VCaP (cell line): Measurements from ENCODE around the gene NKTR.

Source experiments
- H3K27ac ChIP-seq: fragments of 450-650 bp; 2 replicates; pipeline ENCODE4 v1.5.1; 2017
- CTCF ChIP-seq: fragments of 450-650 bp; conservative IDR thresholded peaks from 2 replicates; pipeline ENCODE4 v1.5.1; 2017; ENCODE audit warnings: mild to moderate bottlenecking, moderate library complexity

Gene NKTR

GRCh38 chr3:42683875-42684598, 83.6 kb downstream of the NKTR start:
- no peak for TF ChIP-seq CTCF
- H3K27ac ChIP-seq = no peak overlapping the region

- TF ChIP-seq CTCF = no peak
- H3K27ac ChIP-seq = no peak overlapping the region
These were observed 84.3 kb downstream of the NKTR start for GRCh38 chr3:42684632-42685362.

- TF ChIP-seq CTCF = no peak
- H3K27ac ChIP-seq = no peak within 1 kb of the TSS
These were observed 84.9 kb downstream of the NKTR start, which contains the start of gene KLHL40 for GRCh38 chr3:42685363-42685881. KLHL40 (plus strand) TSS chr3:42685537; CDS start chr3:42685619, 82 bp downstream.

- H3K27ac ChIP-seq = no peak overlapping the region
- no peak for TF ChIP-seq CTCF
These were observed 85.7 kb downstream of the NKTR start for GRCh38 chr3:42685891-42686820.

- no peak for TF ChIP-seq CTCF
- no peak overlapping the region for H3K27ac ChIP-seq
These were observed 86.6 kb downstream of the NKTR start for GRCh38 chr3:42686832-42687650.

GRCh38 chr3:42688016-42688415, 87.5 kb downstream of the NKTR start:
- no peak for TF ChIP-seq CTCF
- no peak overlapping the region for H3K27ac ChIP-seq
